Neural crest cell (in vitro differentiated cells): ENCODE results near the gene IRF2BP1. TPM values are rescaled to one million over a fixed set of nuclear protein-coding genes. Genes with fewer than 3 reads are reported as not detected.

Source experiments
- DNase-seq: peaks from one replicate; pipeline ENCODE4 v3.0.0; 2021; ENCODE audit warnings: low read depth, mixed read lengths, low spot score
- H3K27ac Mint-ChIP-seq: one replicate; pipeline ENCODE4 v1.8.0; 2021; ENCODE audit warnings: mild to moderate bottlenecking, mixed read lengths; ENCODE audit not compliant: unreplicated experiment
- H3K27me3 Mint-ChIP-seq: 2 replicates; pipeline ENCODE4 v1.8.0; 2021; ENCODE audit warnings: low read depth, mild to moderate bottlenecking, mixed read lengths
- H3K36me3 Mint-ChIP-seq: 2 replicates; pipeline ENCODE4 v1.8.0; 2021; ENCODE audit warnings: low read depth, mild to moderate bottlenecking, mixed read lengths
- H3K4me1 Mint-ChIP-seq: 2 replicates; pipeline ENCODE4 v1.8.0; 2021; ENCODE audit warnings: mixed read lengths
- H3K4me3 Mint-ChIP-seq: one replicate; pipeline ENCODE4 v1.8.0; 2021; ENCODE audit warnings: mild to moderate bottlenecking, mixed read lengths
- H3K9me3 Mint-ChIP-seq: 2 replicates; pipeline ENCODE4 v1.8.0; 2021; ENCODE audit warnings: mixed read lengths
- CTCF ChIP-seq: fragments of 200-600 bp; sonication (generic); conservative IDR thresholded peaks from 2 replicates; pipeline ENCODE4 v1.5.0; 2021; ENCODE audit warnings: antibody characterized with exemption, mild to moderate bottlenecking
- total RNA-seq: library from RNA; stranded (reverse); gene quantifications from 2 replicates; pipeline ENCODE4 v1.2.1, GENCODE V29; 2021

Gene IRF2BP1
- total RNA-seq, 1 donor from 2014 or later = 33.1 TPM

- TF ChIP-seq CTCF = no peak
Observed at GRCh38 chr19:45884682-45885555, 1.0 kb downstream of the IRF2BP1 start.

GRCh38 chr19:45883881-45884681 is 1.9 kb downstream of the IRF2BP1 start:
- Mint-ChIP-seq H3K36me3 (peaks cover 3% of the 10 kb centered on the region), H3K9me3 (no peaks in the 10 kb centered on the region), H3K27me3 (peaks cover 9% of the 10 kb centered on the region), H3K4me1 (peaks cover 32% of the 10 kb centered on the region), H3K27ac (no peak overlapping the region), H3K4me3 (peak overlapping the region; percentile 86)
- DNase-seq = no peak
- no peak for TF ChIP-seq CTCF

More at GRCh38 chr19:45884682-45885555, 1.0 kb downstream of the IRF2BP1 start:
- DNase-seq = no peak
- H3K4me3 Mint-ChIP-seq = peak overlapping the region; percentile 64
- H3K27me3 Mint-ChIP-seq = peaks cover 9% of the 10 kb centered on the region
- H3K27ac Mint-ChIP-seq = peak overlapping the region; percentile 19
- H3K36me3 Mint-ChIP-seq = peaks cover 3% of the 10 kb centered on the region
- H3K9me3 Mint-ChIP-seq = no peaks in the 10 kb centered on the region
- H3K4me1 Mint-ChIP-seq = peaks cover 28% of the 10 kb centered on the region

GRCh38 chr19:45883586-45883880 is 2.4 kb downstream of the IRF2BP1 start:
- DNase-seq = no peak
- H3K36me3 Mint-ChIP-seq = peaks cover 3% of the 10 kb centered on the region
- peaks cover 36% of the 10 kb centered on the region for H3K4me1 Mint-ChIP-seq
- peak overlapping the region; percentile 86 for H3K4me3 Mint-ChIP-seq
- no peak overlapping the region for H3K27ac Mint-ChIP-seq
- no peaks in the 10 kb centered on the region for H3K9me3 Mint-ChIP-seq
- TF ChIP-seq CTCF = peak; percentile 27
- peaks cover 9% of the 10 kb centered on the region for H3K27me3 Mint-ChIP-seq

- H3K9me3 Mint-ChIP-seq = no peaks in the 10 kb centered on the region
- no peak overlapping the region for H3K27ac Mint-ChIP-seq
- peak overlapping the region; percentile 86 for H3K4me3 Mint-ChIP-seq
- peak; percentile 95 for TF ChIP-seq CTCF
- peak; percentile 93 for DNase-seq
- H3K4me1 Mint-ChIP-seq = peaks cover 40% of the 10 kb centered on the region
- H3K27me3 Mint-ChIP-seq = peaks cover 9% of the 10 kb centered on the region
- H3K36me3 Mint-ChIP-seq = peaks cover 3% of the 10 kb centered on the region
Observed at GRCh38 chr19:45882652-45883585, 3.0 kb downstream of the IRF2BP1 start.

GRCh38 chr19:45881909-45882528 is 3.9 kb downstream of the IRF2BP1 start:
- peaks cover 9% of the 10 kb centered on the region for H3K27me3 Mint-ChIP-seq
- no peak for DNase-seq
- no peaks in the 10 kb centered on the region for H3K9me3 Mint-ChIP-seq
- peaks cover 3% of the 10 kb centered on the region for H3K36me3 Mint-ChIP-seq
- peaks cover 43% of the 10 kb centered on the region for H3K4me1 Mint-ChIP-seq
- no peak for TF ChIP-seq CTCF
- peak overlapping the region; percentile 34 for H3K4me3 Mint-ChIP-seq
- H3K27ac Mint-ChIP-seq = no peak overlapping the region
